ENCODE data around the gene CYB561. TPM values are rescaled to one million over a fixed set of nuclear protein-coding genes. Genes with fewer than 3 reads are reported as not detected.

The CYB561 gene
- total and polyA plus RNA-seq, 4 donors = 41.2 to 97.9 (median 45.8) TPM

DNA sequence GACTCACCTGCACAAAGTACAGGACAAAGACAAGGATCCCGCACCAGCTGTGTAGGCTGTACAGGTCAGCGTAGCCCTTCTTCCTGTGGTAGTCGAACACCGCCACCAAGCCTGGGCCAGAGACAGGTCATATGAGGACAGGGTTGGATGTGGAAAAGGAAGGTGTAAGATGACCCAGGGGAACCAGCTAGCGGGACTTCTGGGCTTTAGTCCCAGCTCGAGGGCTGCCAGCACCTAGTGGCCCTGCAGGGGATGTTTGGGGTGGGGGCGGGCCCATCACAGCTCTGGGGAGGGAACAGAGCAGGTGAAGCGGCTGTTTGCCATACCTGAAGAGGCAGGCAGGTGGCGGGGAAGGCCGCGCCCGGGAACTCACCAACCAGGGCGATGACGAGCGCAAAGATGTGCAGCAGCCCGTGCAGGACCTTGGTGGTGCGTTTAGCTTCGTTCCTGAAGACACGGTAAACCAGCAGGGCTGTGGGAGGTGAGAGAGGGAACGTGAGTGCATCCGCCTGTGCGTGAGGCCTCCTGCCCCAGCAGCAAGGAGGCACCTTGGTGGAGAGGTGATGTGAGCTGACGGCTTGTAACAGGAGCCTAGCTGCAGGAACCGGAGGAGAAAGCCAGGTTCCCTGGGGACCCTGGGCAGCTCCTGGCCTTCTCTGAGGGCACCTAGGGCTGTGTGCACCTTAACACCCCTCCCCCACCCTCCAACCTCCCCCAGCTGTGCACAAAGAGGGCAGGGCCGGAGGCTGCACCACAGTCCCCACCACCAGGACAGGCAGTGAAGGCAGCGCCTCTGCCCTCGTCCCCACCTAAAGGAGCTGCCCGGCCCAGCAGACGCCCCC is 10.2 kb downstream of the CYB561 start:
- 72 to 77% methylated on average over 29 of the region's 29 CpGs for WGBS, 2 donors
- DNase-seq (no peak), ATAC-seq (ENCODE audit: insufficient read depth, low FRiP score) (no peak)
- H3K9ac ChIP-seq (ENCODE audit: insufficient read depth in 1 of 2, low read length in 2 of 2) = no peak overlapping the region
- H3K4me3 ChIP-seq = no peak overlapping the region
- peaks cover 0 to 10% (median 2%) of the 10 kb centered on the region in 3 donors for H3K27me3 ChIP-seq (ENCODE audit: control insufficient read depth in 3 of 3, insufficient read depth in 3 of 3, low read length in 2 of 3)
- H3K36me3 ChIP-seq (ENCODE audit: control insufficient read depth in 4 of 4, insufficient read depth in 4 of 4, low read length in 4 of 4) = no peaks in the 10 kb centered on the region
- TF ChIP-seq, protein P1, sequence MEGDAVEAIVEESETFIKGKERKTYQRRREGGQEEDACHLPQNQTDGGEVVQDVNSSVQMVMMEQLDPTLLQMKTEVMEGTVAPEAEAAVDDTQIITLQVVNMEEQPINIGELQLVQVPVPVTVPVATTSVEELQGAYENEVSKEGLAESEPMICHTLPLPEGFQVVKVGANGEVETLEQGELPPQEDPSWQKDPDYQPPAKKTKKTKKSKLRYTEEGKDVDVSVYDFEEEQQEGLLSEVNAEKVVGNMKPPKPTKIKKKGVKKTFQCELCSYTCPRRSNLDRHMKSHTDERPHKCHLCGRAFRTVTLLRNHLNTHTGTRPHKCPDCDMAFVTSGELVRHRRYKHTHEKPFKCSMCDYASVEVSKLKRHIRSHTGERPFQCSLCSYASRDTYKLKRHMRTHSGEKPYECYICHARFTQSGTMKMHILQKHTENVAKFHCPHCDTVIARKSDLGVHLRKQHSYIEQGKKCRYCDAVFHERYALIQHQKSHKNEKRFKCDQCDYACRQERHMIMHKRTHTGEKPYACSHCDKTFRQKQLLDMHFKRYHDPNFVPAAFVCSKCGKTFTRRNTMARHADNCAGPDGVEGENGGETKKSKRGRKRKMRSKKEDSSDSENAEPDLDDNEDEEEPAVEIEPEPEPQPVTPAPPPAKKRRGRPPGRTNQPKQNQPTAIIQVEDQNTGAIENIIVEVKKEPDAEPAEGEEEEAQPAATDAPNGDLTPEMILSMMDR (IDR thresholded peaks at IDR 0.05; ENCODE audit: control extremely low read depth, extremely low read depth) = no peak
- peaks cover 0 to 55% (median 17%) of the 10 kb centered on the region in 5 donors for H3K4me1 ChIP-seq (ENCODE audit: control insufficient read depth in 5 of 5, insufficient read depth in 5 of 5, low read length in 5 of 5)
- peak overlapping the region in 1 of 2 donors; percentile 67 for H3K27ac ChIP-seq (ENCODE audit: low read depth in 1 of 2, low read length in 1 of 2)
- H3K9me3 ChIP-seq (ENCODE audit: control insufficient read depth in 4 of 4, insufficient read depth in 3 of 4, low read length in 3 of 4) = no peaks in the 10 kb centered on the region

DNA sequence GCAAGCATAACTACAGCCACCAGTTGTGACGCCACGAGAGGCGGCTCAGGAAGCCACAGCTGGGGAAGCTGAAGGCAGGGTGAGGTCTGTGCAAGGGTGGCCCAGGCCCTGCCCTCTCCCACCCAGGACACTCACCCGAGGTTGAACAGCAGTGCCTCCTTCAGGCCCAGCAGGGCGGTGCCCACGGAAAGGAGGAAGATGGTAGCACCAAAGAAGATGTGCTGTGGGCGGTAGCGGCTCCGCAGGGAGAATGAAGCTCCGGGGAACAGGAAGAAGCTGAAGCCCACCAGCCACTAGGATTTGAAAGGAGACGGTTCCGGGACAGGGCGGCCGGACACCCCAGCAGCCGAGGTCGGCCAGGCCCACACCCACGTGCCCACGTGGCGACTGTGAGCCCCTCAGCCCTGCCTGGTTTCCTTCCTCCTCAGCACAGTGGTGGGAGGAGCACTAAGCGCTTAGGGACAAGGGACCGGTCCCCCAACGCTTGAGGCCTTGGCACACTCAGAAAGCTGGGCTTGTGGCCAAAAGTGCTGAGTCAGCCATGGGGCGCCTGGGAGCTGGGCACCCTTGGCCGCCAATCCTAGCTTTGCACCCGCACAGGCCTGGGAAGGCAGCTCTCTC is 11.0 kb downstream of the CYB561 start:
- H3K36me3 ChIP-seq (ENCODE audit: control insufficient read depth in 4 of 4, insufficient read depth in 4 of 4, low read length in 4 of 4) = no peaks in the 10 kb centered on the region
- no peak overlapping the region for H3K9ac ChIP-seq (ENCODE audit: insufficient read depth in 1 of 2, low read length in 2 of 2)
- peak overlapping the region; percentile 7 to 67 for H3K27ac ChIP-seq (ENCODE audit: low read depth in 1 of 2, low read length in 1 of 2)
- peaks cover 0 to 10% (median 2%) of the 10 kb centered on the region in 3 donors for H3K27me3 ChIP-seq (ENCODE audit: control insufficient read depth in 3 of 3, insufficient read depth in 3 of 3, low read length in 2 of 3)
- DNase-seq (peak in 1 of 3 donors; percentile 66), ATAC-seq (ENCODE audit: insufficient read depth, low FRiP score) (peak; percentile 43)
- no peak overlapping the region for H3K4me3 ChIP-seq
- TF ChIP-seq, protein P1 (IDR thresholded peaks at IDR 0.05; ENCODE audit: control extremely low read depth, extremely low read depth) = no peak
- peaks cover 0 to 51% (median 17%) of the 10 kb centered on the region in 5 donors for H3K4me1 ChIP-seq (ENCODE audit: control insufficient read depth in 5 of 5, insufficient read depth in 5 of 5, low read length in 5 of 5)
- no peaks in the 10 kb centered on the region for H3K9me3 ChIP-seq (ENCODE audit: control insufficient read depth in 4 of 4, insufficient read depth in 3 of 4, low read length in 3 of 4)
- WGBS, 2 donors = 31 to 37% methylated on average over 24 to 25 of the region's 25 CpGs

- DNase-seq = peak in 1 of 3 donors; percentile 45
- no peak for ATAC-seq (ENCODE audit: insufficient read depth, low FRiP score)
- Histone ChIP-seq H3K27me3 (ENCODE audit: control insufficient read depth in 3 of 3, insufficient read depth in 3 of 3, low read length in 2 of 3) (peaks cover 0 to 10% (median 2%) of the 10 kb centered on the region in 3 donors), H3K9me3 (ENCODE audit: control insufficient read depth in 4 of 4, insufficient read depth in 3 of 4, low read length in 3 of 4) (no peaks in the 10 kb centered on the region), H3K9ac (ENCODE audit: insufficient read depth in 1 of 2, low read length in 2 of 2) (peak overlapping the region in 1 of 2 donors; percentile 19), H3K36me3 (ENCODE audit: control insufficient read depth in 4 of 4, insufficient read depth in 4 of 4, low read length in 4 of 4) (no peaks in the 10 kb centered on the region), H3K27ac (ENCODE audit: low read depth in 1 of 2, low read length in 1 of 2) (peak overlapping the region; percentile 34 to 67), H3K4me1 (ENCODE audit: control insufficient read depth in 5 of 5, insufficient read depth in 5 of 5, low read length in 5 of 5) (peaks cover 0 to 48% (median 17%) of the 10 kb centered on the region in 5 donors), H3K4me3 (no peak overlapping the region)
- WGBS, 2 donors = 65 to 67% methylated on average over 32 of the region's 32 CpGs
- TF ChIP-seq, protein P1 (IDR thresholded peaks at IDR 0.05; ENCODE audit: control extremely low read depth, extremely low read depth) = no peak
Observed at GRCh38 chr17:63433746-63434591, 12.1 kb downstream of the CYB561 start.

Data from lung (tissue), 12 donors.